BE2C (cell line): ENCODE results near the gene PSMD10.

Source experiments
- DNase-seq: peaks from one replicate; pipeline ENCODE4 v3.0.0-alpha.2; 2020
- H3K27me3 ChIP-seq: fragments of 250-450 bp; sonication (Bioruptor Pico); 2 replicates; pipeline ENCODE4 v1.5.1; 2020; ENCODE audit warnings: mild to moderate bottlenecking
- H3K36me3 ChIP-seq: fragments of 250-450 bp; sonication (Bioruptor Pico); 2 replicates; pipeline ENCODE4 v1.5.1; 2020; ENCODE audit warnings: mild to moderate bottlenecking
- H3K4me1 ChIP-seq: fragments of 250-450 bp; sonication (Bioruptor Pico); 2 replicates; pipeline ENCODE4 v1.5.1; 2020
- H3K4me3 ChIP-seq: 2 replicates; pipeline ENCODE4 v1.5.1; 2011; ENCODE audit warnings: low read depth, low read length
- H3K9me3 ChIP-seq: fragments of 250-450 bp; sonication (Bioruptor Pico); 2 replicates; pipeline ENCODE4 v1.5.1; 2020
- TF ChIP-seq, protein P1 (sequence below): IDR thresholded peaks from 2 replicates; pipeline ENCODE4 v1.5.1; 2012; ENCODE audit warnings: mild to moderate bottlenecking, low read depth, low read length

Gene PSMD10

DNA sequence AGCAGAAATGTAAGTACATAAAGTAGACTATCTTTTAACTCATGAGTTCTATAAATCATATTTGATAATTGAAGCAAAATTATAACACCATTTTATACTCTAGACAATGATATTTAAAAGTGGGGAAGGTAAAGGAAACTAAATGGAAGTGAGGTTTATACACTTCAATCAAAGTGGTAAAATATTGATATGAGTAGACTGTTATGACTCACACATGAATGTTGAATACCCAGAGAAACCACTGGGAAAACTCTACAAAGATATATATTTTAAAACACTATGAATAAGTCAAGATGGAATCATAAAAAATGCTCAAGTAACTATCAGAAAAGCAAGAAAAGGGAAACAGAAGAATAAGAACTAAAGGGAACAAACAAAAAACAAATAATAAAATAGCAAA lies 38.1 kb downstream of the PSMD10 start:
- no peak overlapping the region for H3K4me3 ChIP-seq
- TF ChIP-seq, protein P1, sequence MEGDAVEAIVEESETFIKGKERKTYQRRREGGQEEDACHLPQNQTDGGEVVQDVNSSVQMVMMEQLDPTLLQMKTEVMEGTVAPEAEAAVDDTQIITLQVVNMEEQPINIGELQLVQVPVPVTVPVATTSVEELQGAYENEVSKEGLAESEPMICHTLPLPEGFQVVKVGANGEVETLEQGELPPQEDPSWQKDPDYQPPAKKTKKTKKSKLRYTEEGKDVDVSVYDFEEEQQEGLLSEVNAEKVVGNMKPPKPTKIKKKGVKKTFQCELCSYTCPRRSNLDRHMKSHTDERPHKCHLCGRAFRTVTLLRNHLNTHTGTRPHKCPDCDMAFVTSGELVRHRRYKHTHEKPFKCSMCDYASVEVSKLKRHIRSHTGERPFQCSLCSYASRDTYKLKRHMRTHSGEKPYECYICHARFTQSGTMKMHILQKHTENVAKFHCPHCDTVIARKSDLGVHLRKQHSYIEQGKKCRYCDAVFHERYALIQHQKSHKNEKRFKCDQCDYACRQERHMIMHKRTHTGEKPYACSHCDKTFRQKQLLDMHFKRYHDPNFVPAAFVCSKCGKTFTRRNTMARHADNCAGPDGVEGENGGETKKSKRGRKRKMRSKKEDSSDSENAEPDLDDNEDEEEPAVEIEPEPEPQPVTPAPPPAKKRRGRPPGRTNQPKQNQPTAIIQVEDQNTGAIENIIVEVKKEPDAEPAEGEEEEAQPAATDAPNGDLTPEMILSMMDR: no peak
- no peaks in the 10 kb centered on the region for H3K36me3 ChIP-seq
- H3K4me1 ChIP-seq: no peaks in the 10 kb centered on the region
- H3K9me3 ChIP-seq: no peaks in the 10 kb centered on the region
- no peak for DNase-seq
- H3K27me3 ChIP-seq: no peaks in the 10 kb centered on the region

DNA sequence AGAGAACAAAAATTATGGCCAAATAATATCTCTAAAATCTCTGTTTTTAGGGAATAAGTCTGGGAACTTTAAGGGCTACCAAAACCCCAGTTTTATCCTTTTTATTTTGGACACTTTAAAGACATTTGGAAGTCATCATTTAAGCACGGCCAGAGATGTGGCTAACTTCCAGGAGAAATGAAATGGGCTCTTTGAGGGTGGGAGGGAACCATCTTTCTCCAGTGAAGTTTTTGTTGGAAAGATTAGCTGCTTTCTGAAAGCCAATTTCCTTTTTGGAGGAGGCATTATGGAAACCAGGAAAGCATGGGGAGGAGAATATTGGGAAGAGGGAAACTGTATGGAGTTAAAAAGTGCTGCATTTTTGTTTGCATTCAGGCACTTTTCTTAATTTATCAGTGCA lies 41.7 kb downstream of the PSMD10 start:
- H3K4me3 ChIP-seq: no peak overlapping the region
- H3K36me3 ChIP-seq: no peaks in the 10 kb centered on the region
- H3K4me1 ChIP-seq: no peaks in the 10 kb centered on the region
- no peaks in the 10 kb centered on the region for H3K9me3 ChIP-seq
- H3K27me3 ChIP-seq: no peaks in the 10 kb centered on the region
- DNase-seq: no peak
- TF ChIP-seq, protein P1: no peak

DNA sequence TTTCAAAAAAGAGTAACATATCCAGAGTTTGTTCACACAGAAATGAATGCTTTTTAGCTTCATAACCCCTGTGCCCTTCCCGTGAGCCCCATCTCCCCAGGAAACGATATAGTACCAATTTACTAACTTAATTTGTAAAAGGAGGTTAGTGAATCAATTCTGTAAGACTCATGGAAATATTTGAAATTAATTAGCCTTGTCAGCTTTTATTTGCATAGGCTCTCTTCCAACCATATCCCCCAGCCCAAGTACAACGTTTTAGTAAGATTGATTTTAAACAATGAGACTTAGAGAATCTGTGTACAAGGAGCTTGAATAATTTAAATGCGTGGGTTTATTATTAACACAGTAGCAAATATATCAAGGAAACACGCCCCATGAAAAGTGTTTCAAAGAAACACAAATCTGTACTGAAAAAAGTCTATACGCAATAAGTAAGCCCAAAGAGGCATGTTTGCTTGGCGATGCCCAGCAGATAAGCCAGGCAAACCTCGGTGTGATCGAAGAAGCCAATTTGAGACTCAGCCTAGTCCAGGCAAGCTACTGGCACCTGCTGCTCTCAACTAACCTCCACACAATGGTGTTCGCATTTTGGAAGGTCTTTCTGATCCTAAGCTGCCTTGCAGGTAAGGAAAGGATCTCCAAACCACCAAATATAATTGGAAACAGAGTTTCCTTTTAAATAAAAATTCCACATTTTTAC lies 46.6 kb downstream of the PSMD10 start, which contains the start of gene VSIG1:
Gene VSIG1 (plus strand): TSS at position 512 of the 703 bp plus-strand sequence. CDS start 66 bp downstream, at position 578.
- Histone ChIP-seq H3K27me3 (no peaks in the 10 kb centered on the region), H3K4me3 (no peak within 1 kb of the TSS), H3K36me3 (no peaks in the 10 kb centered on the region), H3K4me1 (no peaks in the 10 kb centered on the region), H3K9me3 (no peaks in the 10 kb centered on the region)
- TF ChIP-seq, protein P1: no peak
- DNase-seq: no peak

DNA sequence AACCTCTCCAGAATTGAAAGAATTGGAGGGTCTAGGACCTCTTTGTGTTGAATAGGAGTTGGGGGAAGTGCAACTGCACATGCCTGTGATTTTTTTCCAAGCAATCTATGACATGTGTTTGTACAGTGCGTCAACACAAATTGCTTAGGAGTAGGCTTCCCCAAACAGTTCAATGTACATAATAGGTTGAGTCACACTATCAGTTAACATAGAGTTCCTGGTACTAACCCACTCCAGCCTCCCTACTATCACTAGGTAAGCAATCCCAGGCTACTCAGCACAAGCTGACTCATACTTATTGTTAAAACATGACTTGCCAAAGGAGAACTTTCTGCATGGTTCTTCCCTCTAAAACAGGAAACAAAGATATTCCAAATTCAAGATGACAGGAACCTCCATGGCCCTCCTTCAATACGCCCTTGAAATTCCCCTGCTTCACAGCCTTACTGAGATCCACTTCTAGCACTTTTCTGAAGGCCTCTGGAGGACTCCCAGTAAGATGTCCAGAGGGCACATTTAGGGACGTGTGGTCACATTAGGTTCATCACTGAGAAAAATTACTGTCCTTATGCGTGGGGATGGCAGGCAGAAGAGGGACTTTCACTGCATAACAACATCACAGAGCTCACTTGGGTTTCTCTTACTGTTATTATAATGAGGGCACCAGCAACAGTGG lies 54.9 kb downstream of the PSMD10 start:
- Histone ChIP-seq H3K9me3 (no peaks in the 10 kb centered on the region), H3K4me3 (no peak overlapping the region), H3K4me1 (no peaks in the 10 kb centered on the region), H3K27me3 (no peaks in the 10 kb centered on the region), H3K36me3 (no peaks in the 10 kb centered on the region)
- TF ChIP-seq, protein P1: no peak
- no peak for DNase-seq

DNA sequence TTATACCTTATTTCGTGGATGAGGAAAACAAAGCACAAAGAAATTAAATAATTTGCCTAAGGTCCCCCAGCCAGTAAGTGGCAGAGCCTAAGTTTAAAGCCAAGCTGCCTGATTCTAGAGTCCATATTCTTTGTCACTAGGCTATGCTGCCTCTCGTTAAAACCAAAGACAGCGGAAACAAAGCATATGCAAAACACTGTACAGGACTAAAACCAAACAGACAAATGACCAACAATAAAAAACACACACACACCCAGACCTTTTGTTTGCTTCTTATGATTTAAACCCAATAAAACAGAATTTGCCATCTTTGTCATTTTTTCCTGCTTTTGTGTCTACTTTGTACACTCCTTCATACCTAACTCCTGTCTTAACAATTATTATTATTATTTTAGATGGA lies 56.6 kb downstream of the PSMD10 start:
- no peak for DNase-seq
- H3K27me3 ChIP-seq: no peaks in the 10 kb centered on the region
- no peaks in the 10 kb centered on the region for H3K9me3 ChIP-seq
- H3K36me3 ChIP-seq: no peaks in the 10 kb centered on the region
- TF ChIP-seq, protein P1: no peak
- H3K4me1 ChIP-seq: no peaks in the 10 kb centered on the region
- H3K4me3 ChIP-seq: no peak overlapping the region
